ENCODE results near the gene DLEC1.

DNA sequence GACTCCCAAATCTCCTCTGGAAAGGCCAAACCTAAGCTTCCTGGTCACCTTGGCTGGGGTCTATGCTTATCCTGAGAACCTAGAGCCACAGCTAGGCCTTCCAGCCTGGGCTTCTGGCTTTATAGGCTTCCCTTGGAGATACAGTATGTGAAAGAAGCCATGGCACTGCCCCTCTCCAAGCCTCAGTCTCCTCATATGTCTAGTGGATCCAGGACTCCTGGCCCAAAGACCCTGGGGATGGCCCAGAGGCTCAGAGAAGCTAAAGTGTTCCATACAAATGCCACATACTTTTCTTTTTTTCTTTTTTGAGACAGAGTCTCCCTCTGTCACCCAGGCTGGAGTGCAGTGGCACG lies 89.3 kb downstream of the DLEC1 start:
- TF ChIP-seq CTCF (IDR thresholded peaks at IDR 0.05) (no peak), POLR2A (IDR thresholded peaks at IDR 0.05) (no peak), POLR2AphosphoS5 (IDR thresholded peaks at IDR 0.05) (no peak), EP300 (IDR thresholded peaks at IDR 0.05) (no peak)
